Activated CD4-positive, alpha-beta memory T cell treated with anti-CD3 and anti-CD28 coated beads for 36 hours (primary cell): ENCODE data around the gene GNAI2. TPM values are rescaled to one million over a fixed set of nuclear protein-coding genes. Genes with fewer than 3 reads are reported as not detected.
A peak's percentile ranks its signal among the peaks of the same experiment; 100 is the strongest.

Experiments
- CTCF ChIA-PET: fragments of 350-600 bp; sonication (Branson Sonifier 250); formaldehyde crosslinking; loops from one replicate; lab custom pipeline; 2021; ENCODE audit warnings: antibody characterized with exemption, inconsistent platforms; lab: Charles Lee
- POLR2A ChIA-PET: fragments of 350-600 bp; sonication (Branson Sonifier 250); formaldehyde crosslinking; loops from one replicate; lab custom pipeline; 2021; ENCODE audit warnings: antibody characterized with exemption; lab: Charles Lee
- DNase-seq: peaks from one replicate; pipeline ENCODE4 v3.0.0-alpha.2; 2020
- H3K27ac Mint-ChIP-seq: one replicate; pipeline ENCODE4 v1.8.0; 2021; ENCODE audit warnings: mixed read lengths
- H3K27me3 Mint-ChIP-seq: one replicate; pipeline ENCODE4 v1.8.0; 2021; ENCODE audit warnings: mixed read lengths
- H3K36me3 Mint-ChIP-seq: one replicate; pipeline ENCODE4 v1.8.0; 2021; ENCODE audit warnings: mixed read lengths
- H3K4me1 Mint-ChIP-seq: one replicate; pipeline ENCODE4 v1.8.0; 2021; ENCODE audit warnings: low read depth, mixed read lengths
- H3K4me3 Mint-ChIP-seq: one replicate; pipeline ENCODE4 v1.8.0; 2021; ENCODE audit warnings: mild to moderate bottlenecking, mixed read lengths
- H3K9me3 Mint-ChIP-seq: one replicate; pipeline ENCODE4 v1.8.0; 2021; ENCODE audit warnings: mixed read lengths
- intact Hi-C: fragments of 100-400 bp; cut with micrococcal nuclease; formaldehyde crosslinking; loops from one replicate; pipeline ENCODE4 v1.15.1; 2023
- total RNA-seq, 2 experiments: library from RNA; stranded (reverse); gene quantifications; one replicate each; pipeline ENCODE4 v1.2.3, GENCODE V29; 2021

The GNAI2 gene
- total RNA-seq, 2 experiments from 2014 or later = 346 to 349 TPM

DNA sequence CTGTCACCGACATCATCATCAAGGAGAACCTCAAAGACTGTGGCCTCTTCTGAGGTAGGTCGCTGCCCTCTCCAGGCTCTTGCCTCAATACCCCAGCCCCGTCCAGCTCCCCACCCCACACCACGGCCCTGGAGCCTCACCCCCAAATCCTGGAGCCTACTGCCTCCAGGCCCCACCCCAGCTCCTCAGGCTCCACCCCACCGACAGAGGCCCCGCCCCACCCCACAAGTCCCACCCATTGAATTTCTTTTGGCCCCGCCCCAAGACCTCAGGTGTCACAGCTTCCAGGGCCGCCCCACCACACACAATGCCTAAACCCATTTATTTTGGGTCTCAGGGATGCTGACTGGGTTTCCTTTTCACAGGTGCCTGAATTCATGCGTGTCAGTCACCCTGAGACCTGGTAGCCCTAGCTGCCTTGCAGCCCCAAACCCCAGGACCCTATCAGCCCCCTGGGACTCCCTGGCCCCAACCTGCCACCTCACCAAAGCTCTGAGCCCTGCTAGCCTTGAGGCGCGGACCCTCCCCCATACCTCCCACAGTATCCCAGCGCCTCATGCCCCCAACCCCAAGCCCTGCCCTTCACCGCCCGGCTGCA is 41.0 kb upstream of the GNAI2 start:
- no peaks in the 10 kb centered on the region for H3K36me3 Mint-ChIP-seq
- H3K4me1 Mint-ChIP-seq = peaks cover 10% of the 10 kb centered on the region
- ChIA-PET CTCF (interaction anchor here (0.6 to 8.6 kb wide), 22 partner anchors 12 to 162 kb away, joined by 3 to 194 read pairs (median 6); partner anchors contain the start of genes HYAL3, NAA80, SEMA3B and SLC38A3), POLR2A (no interaction called here)
- H3K27ac Mint-ChIP-seq = no peak overlapping the region
- intact Hi-C loops = no loop called here
- H3K27me3 Mint-ChIP-seq = peaks cover 15% of the 10 kb centered on the region
- no peaks in the 10 kb centered on the region for H3K9me3 Mint-ChIP-seq
- peak; percentile 60 for DNase-seq
- H3K4me3 Mint-ChIP-seq = no peak overlapping the region

GRCh38 chr3:50195501-50196252 is 40.3 kb upstream of the GNAI2 start:
- ChIA-PET CTCF (interaction anchor here (0.7 to 8.6 kb wide), 15 partner anchors 11 to 161 kb away, joined by 3 to 194 read pairs (median 10); partner anchors contain the start of genes HYAL3, NAA80, SEMA3B and SLC38A3), POLR2A (no interaction called here)
- intact Hi-C loops = no loop called here
- Mint-ChIP-seq H3K4me1 (peaks cover 10% of the 10 kb centered on the region), H3K4me3 (no peak overlapping the region), H3K9me3 (no peaks in the 10 kb centered on the region), H3K27ac (no peak overlapping the region), H3K36me3 (no peaks in the 10 kb centered on the region), H3K27me3 (peaks cover 17% of the 10 kb centered on the region)
- DNase-seq = no peak

DNA sequence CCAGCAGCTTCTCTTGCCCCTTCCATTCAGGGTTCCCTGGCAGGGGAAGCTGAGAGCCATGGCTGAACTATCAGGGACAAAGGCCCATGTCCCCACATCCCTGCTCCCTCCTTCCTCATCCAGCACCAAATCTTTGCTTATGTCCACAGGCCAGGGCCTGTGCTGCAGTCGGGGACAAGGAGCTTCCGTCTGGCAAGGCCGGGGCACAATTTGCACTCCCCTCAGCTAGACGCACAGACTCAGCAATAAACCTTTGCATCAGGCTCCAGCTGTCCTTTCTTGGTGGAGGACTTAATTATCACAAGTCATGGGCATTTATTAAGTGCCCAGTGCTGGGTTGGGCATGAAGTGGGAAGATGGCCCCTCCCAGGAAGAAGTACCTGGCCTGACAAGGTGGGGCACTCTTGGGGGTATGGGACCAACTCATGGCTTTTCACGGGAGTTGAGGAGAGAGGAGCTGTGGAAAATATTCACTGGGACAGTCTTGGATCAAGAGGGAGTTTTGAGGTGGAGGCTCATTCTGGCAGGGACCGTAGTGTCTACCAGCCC is 39.7 kb upstream of the GNAI2 start:
- ChIA-PET CTCF (interaction anchor here (0.7 to 8.6 kb wide), 4 partner anchors 11 to 79 kb away, joined by 3 to 194 read pairs (median 60); partner anchors contain the start of gene SLC38A3), POLR2A (no interaction called here)
- no peak for DNase-seq
- Mint-ChIP-seq H3K4me3 (no peak overlapping the region), H3K4me1 (peaks cover 10% of the 10 kb centered on the region), H3K36me3 (no peaks in the 10 kb centered on the region), H3K27ac (no peak overlapping the region), H3K9me3 (no peaks in the 10 kb centered on the region), H3K27me3 (peaks cover 22% of the 10 kb centered on the region)
- intact Hi-C loops = no loop called here

GRCh38 chr3:50201573-50202315 is 34.3 kb upstream of the GNAI2 start:
- Mint-ChIP-seq H3K4me3 (no peak overlapping the region), H3K27ac (no peak overlapping the region), H3K4me1 (peaks cover 2% of the 10 kb centered on the region), H3K36me3 (no peaks in the 10 kb centered on the region), H3K27me3 (peaks cover 42% of the 10 kb centered on the region), H3K9me3 (no peaks in the 10 kb centered on the region)
- CTCF ChIA-PET = interaction anchor here (1.5 to 10.8 kb wide), 4 partner anchors 9 to 45 kb away, joined by 4 to 79 read pairs (median 16); partner anchors contain the start of gene GNAT1
- intact Hi-C loops = no loop called here
- DNase-seq = no peak
- POLR2A ChIA-PET = interaction anchor here (0.5 kb wide), 1 partner anchor 33 kb away, joined by 3 read pairs; no protein-coding TSS in a partner anchor

DNA sequence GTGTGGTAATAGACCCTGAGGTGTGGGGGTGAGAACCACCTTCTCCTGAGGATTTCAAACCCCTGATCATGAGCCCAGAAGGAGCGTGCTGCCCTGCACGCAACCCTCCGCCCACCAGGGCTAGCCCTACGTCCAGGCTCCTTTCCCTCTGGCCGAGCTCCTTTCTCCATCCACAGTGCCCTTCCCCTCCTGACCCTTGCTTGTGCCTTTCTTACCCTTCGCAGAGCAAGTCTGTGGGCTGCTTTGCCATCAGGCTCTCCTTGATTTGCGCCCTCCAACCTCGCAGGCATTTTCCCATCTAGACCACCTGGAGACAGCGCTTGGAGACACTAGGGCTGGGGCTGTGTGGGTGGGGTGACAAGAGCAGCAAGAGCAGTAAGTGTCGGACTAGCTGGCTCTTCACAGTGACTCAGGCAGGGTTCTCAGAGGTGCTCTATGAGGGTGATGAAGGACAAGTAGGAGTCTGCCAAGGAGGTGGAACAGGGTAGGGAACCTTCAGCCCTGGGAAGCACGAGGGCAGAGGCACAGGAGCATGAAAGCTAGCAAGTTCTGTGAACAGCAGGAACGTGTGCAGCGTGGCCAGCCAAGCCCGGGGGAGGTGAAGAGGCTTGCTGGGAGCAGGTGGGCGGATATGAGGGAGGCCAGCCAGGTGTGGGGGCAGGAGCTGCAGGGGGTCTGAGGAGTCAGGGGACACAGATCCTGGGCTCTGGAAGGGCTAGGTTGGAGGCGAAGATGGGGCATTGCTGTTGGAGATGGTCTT is 33.5 kb upstream of the GNAI2 start:
- DNase-seq = no peak
- POLR2A ChIA-PET = no interaction called here
- Mint-ChIP-seq H3K9me3 (no peaks in the 10 kb centered on the region), H3K4me1 (peaks cover 2% of the 10 kb centered on the region), H3K27ac (no peak overlapping the region), H3K4me3 (no peak overlapping the region), H3K27me3 (peaks cover 45% of the 10 kb centered on the region), H3K36me3 (no peaks in the 10 kb centered on the region)
- intact Hi-C loops = no loop called here
- CTCF ChIA-PET = interaction anchor here (0.6 to 10.8 kb wide), 6 partner anchors 10 to 70 kb away, joined by 3 to 79 read pairs (median 6); partner anchors contain the start of gene GNAT1

DNA sequence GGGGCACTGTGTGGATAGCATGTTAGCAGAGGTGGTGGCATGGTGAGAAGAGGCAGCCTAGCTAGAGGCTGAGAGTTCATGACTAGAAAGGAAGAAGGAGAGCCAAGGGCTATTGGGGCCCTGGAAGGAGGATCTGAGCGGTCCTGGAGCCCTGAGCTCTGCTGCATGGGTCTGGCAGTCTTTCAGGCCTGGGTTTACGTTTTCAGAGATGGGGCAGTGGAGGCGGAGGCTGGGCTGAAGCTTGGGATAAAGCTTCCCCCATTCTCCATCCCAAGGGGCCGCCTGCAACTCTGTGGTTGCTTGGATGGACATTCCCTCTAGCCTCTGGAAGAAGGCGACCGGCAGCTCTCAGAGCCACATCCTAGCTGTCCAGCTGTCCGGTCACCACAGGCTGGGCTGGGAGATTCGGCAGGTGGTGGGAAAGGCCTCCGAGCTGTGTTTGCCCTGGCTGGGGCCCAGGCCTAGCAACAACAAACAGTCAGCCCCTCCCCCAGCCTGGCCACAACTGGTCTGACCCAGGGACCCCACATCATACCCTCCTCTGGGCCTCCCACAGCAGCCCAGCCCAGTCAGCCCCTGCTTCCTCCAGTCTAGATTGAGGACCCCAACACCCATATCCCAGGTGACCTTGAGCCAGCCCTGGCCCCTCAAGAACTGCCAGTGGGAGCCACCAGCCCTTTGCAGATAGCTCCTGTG is 32.7 kb upstream of the GNAI2 start:
- DNase-seq = no peak
- H3K9me3 Mint-ChIP-seq = no peaks in the 10 kb centered on the region
- intact Hi-C loops = no loop called here
- H3K27me3 Mint-ChIP-seq = peaks cover 48% of the 10 kb centered on the region
- ChIA-PET POLR2A (no interaction called here), CTCF (interaction anchor here (0.6 to 10.8 kb wide), 7 partner anchors 10 to 73 kb away, joined by 3 to 79 read pairs (median 4); partner anchors contain the start of gene GNAT1)
- no peak overlapping the region for H3K4me3 Mint-ChIP-seq
- no peak overlapping the region for H3K27ac Mint-ChIP-seq
- peaks cover 2% of the 10 kb centered on the region for H3K4me1 Mint-ChIP-seq
- H3K36me3 Mint-ChIP-seq = no peaks in the 10 kb centered on the region

- DNase-seq = no peak
- Mint-ChIP-seq H3K27me3 (peaks cover 46% of the 10 kb centered on the region), H3K27ac (no peak overlapping the region), H3K4me1 (peaks cover 2% of the 10 kb centered on the region), H3K36me3 (no peaks in the 10 kb centered on the region), H3K9me3 (no peaks in the 10 kb centered on the region), H3K4me3 (no peak overlapping the region)
- CTCF ChIA-PET = interaction anchor here (0.6 to 10.8 kb wide), 6 partner anchors 12 to 72 kb away, joined by 3 to 79 read pairs (median 6); partner anchors contain the start of gene GNAT1
- intact Hi-C loops = no loop called here
- POLR2A ChIA-PET = no interaction called here
Observed at GRCh38 chr3:50203809-50204803, 31.9 kb upstream of the GNAI2 start.

DNA sequence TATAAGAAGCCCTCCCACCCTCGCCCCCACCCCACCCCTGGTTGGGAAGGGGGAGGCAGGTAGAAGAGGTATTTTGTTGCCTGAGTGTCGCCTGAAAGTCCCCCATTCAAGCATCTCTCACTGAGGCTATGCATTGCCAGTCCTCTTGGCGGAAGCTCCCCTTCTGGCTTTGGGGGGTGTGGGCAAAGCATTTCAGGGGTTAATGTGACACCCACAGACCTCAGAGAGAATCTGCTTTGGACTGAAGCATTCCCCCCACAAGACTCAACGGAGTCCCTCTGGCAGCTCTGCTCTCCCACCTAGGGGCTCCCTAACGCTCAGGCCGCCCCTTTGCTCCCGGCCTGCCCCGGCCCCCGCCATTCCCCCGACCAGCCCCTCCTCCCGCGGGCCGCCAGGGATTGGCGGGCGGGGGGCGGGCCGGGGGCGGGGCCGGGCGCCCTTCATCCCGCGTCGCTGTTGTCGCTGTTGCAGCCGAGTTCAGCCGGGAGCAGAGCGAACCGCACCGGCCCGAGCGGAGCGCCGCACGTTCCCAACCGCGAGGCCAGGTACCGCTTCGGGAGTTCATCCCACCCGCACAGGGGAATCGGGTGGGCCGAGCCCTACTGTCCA is 31.1 kb upstream of the GNAI2 start, which contains the start of gene SLC38A3:
Gene SLC38A3 (plus strand): TSS at position 468 of the 609 bp plus-strand sequence. CDS start 8,929 bp downstream, outside the sequence.
- H3K4me1 Mint-ChIP-seq = peaks cover 2% of the 10 kb centered on the region
- ChIA-PET CTCF (interaction anchor here (0.6 to 10.8 kb wide), 3 partner anchors 12 to 21 kb away, joined by 3 to 79 read pairs (median 25); partner anchors contain the start of gene GNAT1), POLR2A (no interaction called here)
- H3K9me3 Mint-ChIP-seq = no peaks in the 10 kb centered on the region
- H3K4me3 Mint-ChIP-seq = peak within 1 kb of the TSS; percentile 16
- intact Hi-C loops = no loop called here
- no peak within 1 kb of the TSS for H3K27ac Mint-ChIP-seq
- DNase-seq = peak; percentile 33
- H3K36me3 Mint-ChIP-seq = no peaks in the 10 kb centered on the region
- H3K27me3 Mint-ChIP-seq = peaks cover 44% of the 10 kb centered on the region

DNA sequence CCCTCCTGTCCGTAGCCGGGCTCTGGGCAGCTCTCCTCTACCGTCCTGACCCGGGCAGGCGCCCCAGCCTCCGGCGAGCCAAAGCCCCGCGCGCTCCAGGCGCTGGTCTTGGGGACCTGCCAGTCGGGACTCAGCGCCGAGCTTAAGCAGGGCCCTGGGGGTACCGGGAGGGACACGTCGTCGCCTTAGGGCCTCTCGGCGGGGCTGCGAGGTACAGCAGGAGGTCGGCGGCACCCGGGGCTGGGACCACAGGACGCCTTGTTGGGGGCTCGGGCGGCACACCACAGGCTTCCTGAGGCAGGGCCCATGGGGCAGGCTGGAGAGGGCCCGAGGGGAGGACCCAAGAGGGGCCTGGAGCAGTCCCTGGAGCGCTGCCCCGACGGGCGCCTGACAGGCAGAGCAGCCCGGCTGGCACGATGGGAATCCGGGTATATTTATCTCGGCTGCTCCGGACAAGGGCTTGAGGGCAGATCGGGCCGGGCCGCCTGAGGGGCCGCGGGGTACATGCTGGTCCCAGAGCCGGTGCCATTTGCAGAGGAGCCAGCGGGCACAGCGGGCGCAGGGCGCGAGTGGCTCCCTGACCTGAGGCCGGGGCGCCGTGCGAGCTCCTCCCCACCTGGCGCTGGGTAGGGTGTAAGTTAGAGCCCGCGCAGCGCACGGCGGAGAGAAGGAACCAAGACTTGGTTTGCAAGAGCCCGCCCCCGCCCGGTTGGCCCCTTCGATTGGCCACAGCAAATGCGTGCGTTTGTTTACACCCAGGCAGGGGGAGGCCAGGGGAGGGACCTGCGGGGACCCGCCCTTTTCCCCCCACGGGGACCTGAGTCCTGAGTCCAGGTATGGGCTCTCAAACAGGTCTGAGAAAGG is 30.4 kb upstream of the GNAI2 start:
- intact Hi-C loops = no loop called here
- ChIA-PET CTCF (interaction anchor here (3.6 to 10.8 kb wide), 2 partner anchors 13 to 20 kb away, joined by 25 to 79 read pairs; partner anchors contain the start of gene GNAT1), POLR2A (no interaction called here)
- Mint-ChIP-seq H3K4me1 (peaks cover 2% of the 10 kb centered on the region), H3K9me3 (no peaks in the 10 kb centered on the region), H3K27ac (no peak overlapping the region), H3K4me3 (peak overlapping the region; percentile 16), H3K36me3 (no peaks in the 10 kb centered on the region), H3K27me3 (peaks cover 43% of the 10 kb centered on the region)
- peak; percentile 41 for DNase-seq
